ENCODE measurements around the gene SDS.

The SDS gene

GRCh38 chr12:113347892-113348291, 55.8 kb downstream of the SDS start:
- H3K27ac ChIP-seq, result no peak overlapping the region
- H3K27me3 ChIP-seq, result no peaks in the 10 kb centered on the region
- H3K4me3 ChIP-seq (ENCODE audit: low read depth in 1 of 2, low read length in 1 of 2), result no peak overlapping the region
- no peak for TF ChIP-seq CTCF (IDR thresholded peaks at IDR 0.05)
- H3K36me3 ChIP-seq, result no peaks in the 10 kb centered on the region
- no peaks in the 10 kb centered on the region for H3K9me3 ChIP-seq
- H3K4me1 ChIP-seq (ENCODE audit: control insufficient read depth in 1 of 2, insufficient read depth in 1 of 2, low read depth in 1 of 2, low read length in 1 of 2), result no peaks in the 10 kb centered on the region

- Histone ChIP-seq H3K9me3 (no peaks in the 10 kb centered on the region), H3K36me3 (no peaks in the 10 kb centered on the region), H3K4me1 (ENCODE audit: control insufficient read depth in 1 of 2, insufficient read depth in 1 of 2, low read depth in 1 of 2, low read length in 1 of 2) (no peaks in the 10 kb centered on the region), H3K27ac (no peak overlapping the region), H3K4me3 (ENCODE audit: low read depth in 1 of 2, low read length in 1 of 2) (no peak overlapping the region), H3K27me3 (no peaks in the 10 kb centered on the region)
- no peak for TF ChIP-seq CTCF (IDR thresholded peaks at IDR 0.05)
Observed at GRCh38 chr12:113347107-113347506, 56.6 kb downstream of the SDS start.

GRCh38 chr12:113346353-113346752, 57.3 kb downstream of the SDS start:
- Histone ChIP-seq H3K27me3 (no peaks in the 10 kb centered on the region), H3K27ac (no peak overlapping the region), H3K36me3 (no peaks in the 10 kb centered on the region), H3K4me1 (ENCODE audit: control insufficient read depth in 1 of 2, insufficient read depth in 1 of 2, low read depth in 1 of 2, low read length in 1 of 2) (no peaks in the 10 kb centered on the region), H3K4me3 (ENCODE audit: low read depth in 1 of 2, low read length in 1 of 2) (no peak overlapping the region), H3K9me3 (no peaks in the 10 kb centered on the region)
- no peak for TF ChIP-seq CTCF (IDR thresholded peaks at IDR 0.05)

DNA sequence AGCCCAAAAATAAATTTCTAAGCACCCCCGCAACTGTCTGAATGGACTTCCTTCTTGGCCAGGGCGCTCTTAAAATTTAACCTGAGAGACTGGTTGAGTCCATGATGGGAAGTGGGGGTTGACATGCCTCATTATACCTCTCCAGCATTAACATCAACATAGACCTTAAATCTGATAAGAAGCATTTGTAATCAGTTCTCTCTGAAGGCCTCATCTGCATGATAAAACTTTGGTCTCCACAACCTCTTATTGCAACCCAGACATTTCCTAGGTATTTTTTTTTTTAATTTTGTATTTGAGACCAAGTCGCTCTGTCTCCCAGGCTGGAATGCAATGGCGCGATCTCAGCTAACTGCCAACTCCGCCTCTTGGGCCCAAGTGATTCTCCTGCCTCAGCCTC, 58.4 kb downstream of the SDS start:
- no peaks in the 10 kb centered on the region for H3K36me3 ChIP-seq

More for the DNA sequence above, 58.4 kb downstream of the SDS start:
- H3K4me1 ChIP-seq (ENCODE audit: control insufficient read depth in 1 of 2, insufficient read depth in 1 of 2, low read depth in 1 of 2, low read length in 1 of 2), result no peaks in the 10 kb centered on the region
- no peak overlapping the region for H3K27ac ChIP-seq
- no peak overlapping the region for H3K4me3 ChIP-seq (ENCODE audit: low read depth in 1 of 2, low read length in 1 of 2)
- no peaks in the 10 kb centered on the region for H3K27me3 ChIP-seq
- no peaks in the 10 kb centered on the region for H3K9me3 ChIP-seq
- no peak for TF ChIP-seq CTCF (IDR thresholded peaks at IDR 0.05)
